HCT116 (cell line): ENCODE measurements around the gene ITGB1. TPM values are rescaled to one million over a fixed set of nuclear protein-coding genes. Genes with fewer than 3 reads are reported as not detected.
"Not testable (repeated sequence)": the region's sequence is repeated elsewhere in the genome, so short reads cannot be mapped to it uniquely, and the experiment has no call there.

Experiments used
- ATAC-seq: fragments of 200-7000 bp; cut with Tn5 transposase; 2 replicates; pipeline ENCODE4 v1.9.1; 2020; ENCODE audit warnings: mild to moderate bottlenecking, moderate library complexity
- BruUV-seq: library from RNA; stranded (reverse); fragments of 400-500 nt; replicated peaks from 2 replicates; lab custom pipeline; 2021; lab: Mats Ljungman, UMichigan
- CTCF ChIA-PET: fragments of 300-600 bp; sonication (Branson Sonifier 250); formaldehyde crosslinking; loops from one replicate; lab custom pipeline; 2021; ENCODE audit warnings: antibody characterized with exemption; lab: Charles Lee
- POLR2A ChIA-PET: fragments of 300-600, 350-600 bp; sonication (Branson Sonifier 250); formaldehyde crosslinking; loops from one replicate; lab custom pipeline; 2021; ENCODE audit warnings: antibody characterized with exemption; lab: Charles Lee
- RAD21 ChIA-PET, 2 experiments: fragments of 300-600 bp; sonication (Branson Sonifier 250); formaldehyde crosslinking; loops; one replicate each; lab custom pipeline; 2023; ENCODE audit warnings: low total read pairs in 2 of 2; ENCODE audit not compliant: uncharacterized antibody in 2 of 2, unreplicated experiment in 2 of 2, low non-redundant PET in 1 of 2; lab: Charles Lee
- DNase-seq: peaks from one replicate; pipeline ENCODE4 v3.0.0-alpha.2; 2010; ENCODE audit warnings: low read depth, low spot score
- H2AFZ ChIP-seq: fragments of 200-600 bp; shearing (Covaris generic), sonication (generic); 2 replicates; pipeline ENCODE4 v1.6.1; 2017; ENCODE audit warnings: low read depth, mixed run types, mixed read lengths, antibody characterized with exemption, low read length; ENCODE audit not compliant: poor library complexity, severe bottlenecking
- H3K27ac ChIP-seq: 2 replicates; pipeline ENCODE4 v1.5.1; 2012; ENCODE audit warnings: low read depth, low read length
- H3K27me3 ChIP-seq: fragments of 200-600 bp; sonication (generic); 2 replicates; pipeline ENCODE4 v1.6.1; 2016; ENCODE audit warnings: mixed run types, low read length, mixed read lengths; ENCODE audit not compliant: insufficient read depth
- H3K36me3 ChIP-seq, 2 experiments: fragments of 200-500 bp in 1 of 2; fragments of 200-600 bp in 1 of 2; sonication (Bioruptor generic) in 1 of 2; sonication (generic) in 1 of 2; 2 replicates each; pipeline versions ENCODE4 v1.5.1 to v1.6.1; 2014 to 2016; ENCODE audit warnings: low read length in 2 of 2, inconsistent platforms in 1 of 2, mixed read lengths in 1 of 2, mixed run types in 1 of 2; ENCODE audit not compliant: insufficient read depth in 2 of 2, control insufficient read depth in 1 of 2
- H3K4me1 ChIP-seq, 2 experiments: fragments of 200-600 bp in 1 of 2; sonication (generic) in 1 of 2; 2 replicates each; pipeline versions ENCODE4 v1.5.1 to v1.6.1; 2012 to 2017; ENCODE audit warnings: low read length in 2 of 2, inconsistent platforms in 1 of 2, mild to moderate bottlenecking in 1 of 2, mixed read lengths in 1 of 2, mixed run types in 1 of 2, moderate library complexity in 1 of 2; ENCODE audit not compliant: insufficient read depth in 2 of 2, control insufficient read depth in 1 of 2
- H3K4me2 ChIP-seq: fragments of 200-600 bp; sonication (generic); 2 replicates; pipeline ENCODE4 v1.6.1; 2017; ENCODE audit warnings: mixed run types, low read length, mixed read lengths
- H3K4me3 ChIP-seq, 2 experiments: fragments of 200-600 bp in 1 of 2; sonication (generic) in 1 of 2; replicated peaks in 1 of 2; 2 replicates each; pipeline ENCODE4 v1.5.1; 2011 to 2016; ENCODE audit warnings: low read length in 2 of 2, control low read depth in 1 of 2, low read depth in 1 of 2, mild to moderate bottlenecking in 1 of 2, mixed read lengths in 1 of 2, mixed run types in 1 of 2
- H3K79me2 ChIP-seq: fragments of 200-600 bp; sonication (generic); 2 replicates; pipeline ENCODE4 v1.6.1; 2017; ENCODE audit warnings: mild to moderate bottlenecking, mixed run types, low read length, moderate library complexity, mixed read lengths; ENCODE audit not compliant: insufficient read depth
- H3K9ac ChIP-seq: fragments of 200-600 bp; sonication (generic); 2 replicates; pipeline ENCODE4 v1.6.1; 2016; ENCODE audit warnings: low read length, mixed read lengths
- H3K9me2 ChIP-seq: fragments of 200-600 bp; sonication (generic), shearing (Covaris generic); 2 replicates; pipeline ENCODE4 v1.6.1; 2017; ENCODE audit warnings: mixed run types, mild to moderate bottlenecking, moderate library complexity; ENCODE audit not compliant: insufficient read depth
- H3K9me3 ChIP-seq, 2 experiments: fragments of 200-500 bp in 1 of 2; fragments of 200-600 bp in 1 of 2; sonication (Bioruptor generic) in 1 of 2; sonication (generic) in 1 of 2; 2 replicates each; pipeline ENCODE4 v1.6.1; 2014 to 2017; ENCODE audit warnings: low read length in 2 of 2, mixed read lengths in 2 of 2, inconsistent platforms in 1 of 2, low read depth in 1 of 2, mild to moderate bottlenecking in 1 of 2, mixed run types in 1 of 2, moderate library complexity in 1 of 2; ENCODE audit not compliant: control insufficient read depth in 1 of 2, insufficient read depth in 1 of 2
- H4K20me1 ChIP-seq: fragments of 200-600 bp; sonication (generic), shearing (Covaris generic); 2 replicates; pipeline ENCODE4 v1.6.1; 2017; ENCODE audit warnings: mixed run types, mild to moderate bottlenecking, moderate library complexity; ENCODE audit not compliant: insufficient read depth
- EGR1 ChIP-seq: IDR thresholded peaks from 2 replicates; pipeline ENCODE4 v1.6.1; 2012; ENCODE audit warnings: low read depth
- ELF1 ChIP-seq: IDR thresholded peaks from 2 replicates; pipeline ENCODE4 v1.6.1; 2012; ENCODE audit warnings: low read depth, borderline replicate concordance
- EZH2 ChIP-seq: fragments of 200-600 bp; sonication (generic); IDR thresholded peaks from 2 replicates; pipeline ENCODE4 v1.6.1; 2017; ENCODE audit warnings: antibody characterized with exemption, mixed run types
- JUND ChIP-seq: IDR thresholded peaks from 2 replicates; pipeline ENCODE4 v1.6.1; 2012
- MAX ChIP-seq: IDR thresholded peaks from 2 replicates; pipeline ENCODE4 v1.6.1; 2012
- POLR2A ChIP-seq: IDR thresholded peaks from 2 replicates; pipeline ENCODE4 v1.7.0; 2011; ENCODE audit warnings: borderline replicate concordance; ENCODE audit not compliant: insufficient read depth, insufficient read length; ENCODE audit errors: extremely low read depth
- POLR2AphosphoS5 ChIP-seq: IDR thresholded peaks from 2 replicates; pipeline ENCODE4 v1.6.1; 2011; ENCODE audit warnings: mild to moderate bottlenecking, low read depth, low read length, moderate library complexity
- SRF ChIP-seq: IDR thresholded peaks from 2 replicates; pipeline ENCODE4 v1.6.1; 2012; ENCODE audit warnings: low read depth
- TCF7L2 ChIP-seq: IDR thresholded peaks from 2 replicates; pipeline ENCODE4 v1.7.0; 2011; ENCODE audit warnings: borderline replicate concordance, inconsistent platforms; ENCODE audit not compliant: insufficient read depth, insufficient read length; ENCODE audit errors: extremely low read depth
- ZBTB33 ChIP-seq: IDR thresholded peaks from 2 replicates; pipeline ENCODE4 v1.6.1; 2011; ENCODE audit warnings: mild to moderate bottlenecking, low read length, moderate library complexity; ENCODE audit not compliant: insufficient replicate concordance; ENCODE audit errors: extremely low read depth
- ZFX ChIP-seq: fragments of 450-650 bp; IDR thresholded peaks from 2 replicates; pipeline ENCODE4 v1.6.1; 2017
- ZNF274 ChIP-seq: fragments of 200-500 bp; sonication (Bioruptor generic); IDR thresholded peaks from 2 replicates; pipeline ENCODE4 v1.6.1; 2014; ENCODE audit warnings: mild to moderate bottlenecking, low read depth, low read length, inconsistent platforms
- intact Hi-C: fragments of 100-400 bp; cut with micrococcal nuclease; formaldehyde crosslinking; loops from 2 replicates; pipeline ENCODE4 v1.10.0; 2022
- total RNA-seq: library from RNA; stranded (reverse); gene quantifications from one replicate; pipeline ENCODE4 v1.2.1, GENCODE V29; 2021; ENCODE audit not compliant: unreplicated experiment

ITGB1 gene
- total RNA-seq, 1 experiment from 2014 or later = 366 TPM

- H3K9me2 ChIP-seq = no peaks in the 10 kb centered on the region
- H3K79me2 ChIP-seq = peaks cover 32% of the 10 kb centered on the region
- H4K20me1 ChIP-seq = no peaks in the 10 kb centered on the region
- no peak overlapping the region for H2AFZ ChIP-seq
- H3K27me3 ChIP-seq = no peaks in the 10 kb centered on the region
- no peak overlapping the region for H3K9ac ChIP-seq
- no peak for DNase-seq
- CTCF ChIA-PET = no interaction called here
- H3K36me3 ChIP-seq = peaks cover 31 to 35% of the 10 kb centered on the region in 2 experiments
- no peak for ATAC-seq
- POLR2A ChIA-PET = no interaction called here
- H3K9me3 ChIP-seq = no peaks in the 10 kb centered on the region
- H3K4me3 ChIP-seq = no peak overlapping the region
- intact Hi-C loops = no loop called here
- no peak for TF ChIP-seq SRF
- no peak overlapping the region for H3K4me2 ChIP-seq
- RAD21 ChIA-PET = no interaction called here
- H3K4me1 ChIP-seq = no peaks in the 10 kb centered on the region
- H3K27ac ChIP-seq = no peak overlapping the region
- no TSS peak for BruUV-seq
Observed at GRCh38 chr10:32911285-32912016, 46.6 kb downstream of the ITGB1 start.

- BruUV-seq, RAD21 ChIA-PET, ATAC-seq, H3K9me2 ChIP-seq, POLR2A ChIA-PET, H3K27me3 ChIP-seq, H3K9me3 ChIP-seq, H3K4me2 ChIP-seq, H3K4me1 ChIP-seq, DNase-seq, H3K27ac ChIP-seq, H3K4me3 ChIP-seq, intact Hi-C loops, H4K20me1 ChIP-seq, H2AFZ ChIP-seq, H3K9ac ChIP-seq, CTCF ChIA-PET: not testable (repeated sequence)
- H3K36me3 ChIP-seq = peaks cover 42% of the 10 kb centered on the region in 2 experiments
- peaks cover 38% of the 10 kb centered on the region for H3K79me2 ChIP-seq
Observed at GRCh38 chr10:32909970-32910369, 48.1 kb downstream of the ITGB1 start.

GRCh38 chr10:32909456-32909855 lies 48.6 kb downstream of the ITGB1 start:
- no TSS peak for BruUV-seq
- RAD21 ChIA-PET = no interaction called here
- H3K4me2 ChIP-seq = no peak overlapping the region
- CTCF ChIA-PET = no interaction called here
- H3K9ac ChIP-seq = no peak overlapping the region
- no peak for DNase-seq
- H3K27ac ChIP-seq = no peak overlapping the region
- H3K9me2 ChIP-seq = no peaks in the 10 kb centered on the region
- POLR2A ChIA-PET = no interaction called here
- peaks cover 38% of the 10 kb centered on the region for H3K79me2 ChIP-seq
- no peak overlapping the region for H3K4me3 ChIP-seq
- no peak for ATAC-seq
- H3K27me3 ChIP-seq = no peaks in the 10 kb centered on the region
- no peaks in the 10 kb centered on the region for H3K9me3 ChIP-seq
- H3K36me3 ChIP-seq = peaks cover 42 to 45% of the 10 kb centered on the region in 2 experiments
- no peaks in the 10 kb centered on the region for H4K20me1 ChIP-seq
- H2AFZ ChIP-seq = no peak overlapping the region
- intact Hi-C loops = no loop called here
- no peaks in the 10 kb centered on the region for H3K4me1 ChIP-seq
- no peak for TF ChIP-seq JUND
- TF ChIP-seq SRF = no peak
- TF ChIP-seq ZNF274 = no peak
- TF ChIP-seq MAX = no peak
- no peak for TF ChIP-seq EGR1
- no peak for TF ChIP-seq ZBTB33
- no peak for TF ChIP-seq POLR2A
- no peak for TF ChIP-seq EZH2
- no peak for TF ChIP-seq POLR2AphosphoS5
- no peak for TF ChIP-seq ELF1
- TF ChIP-seq TCF7L2 = no peak
- no peak for TF ChIP-seq ZFX
